HEK293 (cell line): ENCODE results near the gene CDT1.
A peak's percentile ranks its signal among the peaks of the same experiment; 100 is the strongest.

Source experiments
- CTCF ChIA-PET: fragments of 350-600 bp; formaldehyde crosslinking; extraction: SDS; loops from one replicate; lab custom pipeline; 2021; ENCODE audit warnings: antibody characterized with exemption; lab: Yijun Ruan, JAX
- POLR2A ChIA-PET: fragments of 300-600 bp; formaldehyde crosslinking; extraction: SDS; loops from one replicate; lab custom pipeline; 2020; ENCODE audit warnings: antibody characterized with exemption, inconsistent platforms; lab: Yijun Ruan, JAX
- H3K27ac ChIP-seq: fragments of 200-500 bp; sonication (Bioruptor generic); 2 replicates; pipeline ENCODE4 v1.5.1; 2014; ENCODE audit warnings: low read depth, low read length, control low read depth, inconsistent platforms; ENCODE audit errors: extremely low read depth
- H3K36me3 ChIP-seq, 2 experiments: fragments of 200-500 bp in 1 of 2; sonication (Bioruptor generic) in 1 of 2; 1 replicate in 1 of 2; 2 replicates in 1 of 2; pipeline ENCODE4 v1.5.1; 2014 to 2017; ENCODE audit warnings: inconsistent platforms in 2 of 2, low read length in 2 of 2; ENCODE audit not compliant: control insufficient read depth in 2 of 2, insufficient read depth in 1 of 2
- H3K4me1 ChIP-seq: fragments of 200-500 bp; sonication (Bioruptor generic); 2 replicates; pipeline ENCODE4 v1.5.1; 2014; ENCODE audit warnings: mild to moderate bottlenecking, low read length, inconsistent platforms; ENCODE audit not compliant: control insufficient read depth, insufficient read depth
- H3K4me3 ChIP-seq: 2 replicates; pipeline ENCODE4 v1.5.1; 2011; ENCODE audit warnings: low read depth, mild to moderate bottlenecking, control low read depth, low read length, moderate library complexity
- H3K9me3 ChIP-seq: fragments of 200-500 bp; sonication (Bioruptor generic); 2 replicates; pipeline ENCODE4 v1.5.1; 2014; ENCODE audit warnings: low read depth, low read length, inconsistent platforms; ENCODE audit not compliant: control insufficient read depth, insufficient read depth
- GFI1B ChIP-seq: fragments of 450-650 bp; formaldehyde crosslinking; IDR thresholded peaks from 2 replicates; pipeline ENCODE4 v1.5.1; 2016; ENCODE audit warnings: missing biosample characterization, missing genetic modification characterization
- KLF8 ChIP-seq: fragments of 450-650 bp; formaldehyde crosslinking; IDR thresholded peaks from 2 replicates; pipeline ENCODE4 v1.5.1; 2016; ENCODE audit warnings: missing biosample characterization, missing genetic modification characterization
- SCRT1 ChIP-seq: fragments of 450-650 bp; formaldehyde crosslinking; IDR thresholded peaks from 2 replicates; pipeline ENCODE4 v1.5.1; 2016; ENCODE audit warnings: missing biosample characterization, missing genetic modification characterization, borderline replicate concordance
- ZNF112 ChIP-seq: fragments of 450-650 bp; formaldehyde crosslinking; IDR thresholded peaks from 2 replicates; pipeline ENCODE4 v1.5.0; 2017; ENCODE audit warnings: missing biosample characterization, missing genetic modification characterization
- ZNF138 ChIP-seq: fragments of 450-650 bp; formaldehyde crosslinking; IDR thresholded peaks from 2 replicates; pipeline ENCODE4 v1.5.1; 2016; ENCODE audit warnings: missing biosample characterization, missing genetic modification characterization, borderline replicate concordance
- ZNF157 ChIP-seq: fragments of 450-650 bp; formaldehyde crosslinking; IDR thresholded peaks from 2 replicates; pipeline ENCODE4 v1.5.1; 2016; ENCODE audit warnings: missing biosample characterization, missing genetic modification characterization
- ZNF16 ChIP-seq: fragments of 450-650 bp; formaldehyde crosslinking; IDR thresholded peaks from 2 replicates; pipeline ENCODE4 v1.5.1; 2016; ENCODE audit warnings: low read depth, missing biosample characterization, missing genetic modification characterization
- ZNF248 ChIP-seq: fragments of 450-650 bp; formaldehyde crosslinking; IDR thresholded peaks from 2 replicates; pipeline ENCODE4 v1.5.1; 2017; ENCODE audit warnings: missing biosample characterization, missing genetic modification characterization
- ZNF341 ChIP-seq: fragments of 450-650 bp; formaldehyde crosslinking; IDR thresholded peaks from 2 replicates; pipeline ENCODE4; 2016; ENCODE audit warnings: low read depth, missing biosample characterization, missing genetic modification characterization
- ZNF600 ChIP-seq: fragments of 450-650 bp; formaldehyde crosslinking; IDR thresholded peaks from 2 replicates; pipeline ENCODE4 v1.5.1; 2016; ENCODE audit warnings: missing biosample characterization, missing genetic modification characterization
- ZNF626 ChIP-seq: fragments of 450-650 bp; sonication (Bioruptor Pico); formaldehyde crosslinking; IDR thresholded peaks from 2 replicates; pipeline ENCODE4 v1.5.1; 2018; ENCODE audit warnings: missing biosample characterization, missing genetic modification characterization, inconsistent platforms
- TF ChIP-seq, protein P1 (sequence below): fragments of 450-650 bp; IDR thresholded peaks from 2 replicates; pipeline ENCODE4 v1.5.1; 2018; ENCODE audit warnings: missing biosample characterization, mild to moderate bottlenecking, missing genetic modification characterization
- TF ChIP-seq, protein P2 (sequence below): fragments of 450-650 bp; formaldehyde crosslinking; IDR thresholded peaks from 2 replicates; pipeline ENCODE4 v1.5.1; 2017; ENCODE audit warnings: missing biosample characterization, missing genetic modification characterization
- TF ChIP-seq, protein P3 (sequence below): fragments of 450-650 bp; formaldehyde crosslinking; IDR thresholded peaks from 2 replicates; pipeline ENCODE4 v1.5.1; 2016; ENCODE audit warnings: missing biosample characterization, missing genetic modification characterization
- TF ChIP-seq, protein P4 (sequence below): fragments of 450-650 bp; formaldehyde crosslinking; IDR thresholded peaks from 2 replicates; pipeline ENCODE4 v1.5.1; 2017; ENCODE audit warnings: missing biosample characterization, missing genetic modification characterization
- TF ChIP-seq, protein P5 (sequence below): fragments of 450-650 bp; formaldehyde crosslinking; IDR thresholded peaks from 2 replicates; pipeline ENCODE4 v1.5.1; 2016; ENCODE audit warnings: missing biosample characterization, missing genetic modification characterization

Gene CDT1

DNA sequence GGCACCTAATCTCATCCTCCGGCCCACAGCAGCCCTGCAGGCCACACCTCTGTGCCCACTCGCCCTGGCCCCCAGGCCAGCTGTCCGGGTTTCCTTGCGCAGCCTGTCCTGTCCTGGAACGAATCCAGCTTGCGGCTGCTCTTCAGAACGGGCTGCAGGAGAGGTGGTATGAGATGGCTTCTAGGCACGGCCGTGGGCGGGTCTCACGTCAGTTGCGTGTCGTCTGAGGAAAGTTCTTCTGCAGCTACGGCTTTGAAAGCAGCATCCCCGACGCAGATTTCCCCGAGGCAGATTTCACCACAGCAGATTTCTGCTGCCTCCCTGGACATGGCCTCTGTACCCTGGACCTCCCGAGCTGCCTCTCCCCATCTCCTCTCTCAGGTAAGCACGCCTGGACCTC lies 35.0 kb downstream of the CDT1 start:
- TF ChIP-seq ZNF341 (tag by site-specific recombination) (no peak), ZNF248 (tag by site-specific recombination) (no peak), ZNF626 (no peak)
- TF ChIP-seq, protein P1, sequence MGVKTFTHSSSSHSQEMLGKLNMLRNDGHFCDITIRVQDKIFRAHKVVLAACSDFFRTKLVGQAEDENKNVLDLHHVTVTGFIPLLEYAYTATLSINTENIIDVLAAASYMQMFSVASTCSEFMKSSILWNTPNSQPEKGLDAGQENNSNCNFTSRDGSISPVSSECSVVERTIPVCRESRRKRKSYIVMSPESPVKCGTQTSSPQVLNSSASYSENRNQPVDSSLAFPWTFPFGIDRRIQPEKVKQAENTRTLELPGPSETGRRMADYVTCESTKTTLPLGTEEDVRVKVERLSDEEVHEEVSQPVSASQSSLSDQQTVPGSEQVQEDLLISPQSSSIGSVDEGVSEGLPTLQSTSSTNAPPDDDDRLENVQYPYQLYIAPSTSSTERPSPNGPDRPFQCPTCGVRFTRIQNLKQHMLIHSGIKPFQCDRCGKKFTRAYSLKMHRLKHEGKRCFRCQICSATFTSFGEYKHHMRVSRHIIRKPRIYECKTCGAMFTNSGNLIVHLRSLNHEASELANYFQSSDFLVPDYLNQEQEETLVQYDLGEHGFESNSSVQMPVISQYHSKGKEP (tag by site-specific recombination) = no peak
- TF ChIP-seq, all 188 proteins: peak for 0
- Histone ChIP-seq H3K9me3 (no peaks in the 10 kb centered on the region), H3K4me1 (no peaks in the 10 kb centered on the region), H3K4me3 (no peak overlapping the region), H3K36me3 (peaks cover 0 to 16% of the 10 kb centered on the region in 2 experiments; a peak in 1 of 3 replicates), H3K27ac (no peak overlapping the region)
- ChIA-PET POLR2A (no interaction called here), CTCF (no interaction called here)

DNA sequence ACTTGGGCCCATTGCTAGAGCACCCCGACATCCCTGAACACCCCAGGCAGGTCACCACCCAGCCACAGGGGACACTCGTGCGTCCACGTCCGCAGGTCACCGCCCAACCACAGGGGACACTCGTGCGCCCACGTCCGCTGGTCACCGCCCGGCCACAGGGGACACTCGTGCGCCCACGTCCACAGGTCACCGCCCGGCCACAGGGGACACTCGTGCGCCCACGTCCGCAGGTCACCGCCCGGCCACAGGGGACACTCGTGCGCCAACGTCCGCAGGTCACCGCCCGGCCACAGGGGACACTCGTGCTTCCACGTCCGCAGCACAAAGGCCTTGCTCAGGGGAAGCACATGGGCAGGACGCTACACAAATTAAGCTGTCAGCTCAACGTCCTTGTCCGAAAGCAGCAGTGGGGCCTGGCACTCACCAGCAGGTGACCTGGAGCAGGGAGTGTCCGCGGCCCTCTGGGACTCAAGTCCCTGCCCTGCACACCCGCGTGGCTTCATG lies 35.5 kb downstream of the CDT1 start:
- no peaks in the 10 kb centered on the region for H3K4me1 ChIP-seq

DNA sequence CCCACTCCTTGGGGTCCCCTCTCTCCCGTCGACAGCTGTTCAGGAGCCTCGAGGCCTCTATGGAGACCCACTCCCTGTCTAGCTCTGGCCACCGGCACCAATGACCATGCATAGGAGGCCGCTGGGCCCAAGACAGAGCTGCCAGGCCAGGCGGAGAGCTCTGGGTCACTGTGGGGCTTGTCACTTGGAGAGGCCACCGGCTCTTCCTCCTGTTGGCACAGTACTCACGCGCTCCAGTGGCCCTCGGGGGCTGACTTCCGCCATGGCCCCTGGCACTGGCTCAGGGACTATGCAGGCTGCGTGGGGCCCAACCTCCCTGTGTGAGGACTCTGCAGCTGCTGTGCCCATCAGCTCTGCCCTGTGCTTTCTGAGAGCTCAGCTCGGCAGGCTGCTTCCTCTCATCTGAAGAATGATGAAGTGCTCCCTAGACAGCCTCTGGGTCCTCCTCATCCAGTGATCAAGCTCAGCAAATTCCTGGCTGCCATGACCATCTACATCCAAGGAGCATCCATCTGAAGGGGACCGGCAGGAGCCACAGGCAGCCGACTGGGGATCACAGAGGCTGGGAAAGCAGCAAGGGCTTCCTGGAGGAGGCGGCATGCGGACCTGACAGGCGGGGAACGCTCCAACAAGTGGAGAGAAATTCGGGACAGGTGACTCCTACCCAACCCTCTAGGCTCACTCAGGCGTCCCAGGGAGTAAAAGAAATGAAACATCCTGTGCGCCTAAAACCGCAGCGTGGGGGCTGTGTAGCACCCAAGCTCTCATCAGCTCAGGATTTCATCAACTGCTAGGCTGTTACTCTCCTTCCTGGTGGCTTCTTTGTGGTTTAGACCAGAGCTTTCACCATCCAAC lies 36.4 kb downstream of the CDT1 start:
- H3K27ac ChIP-seq = no peak overlapping the region
- CTCF ChIA-PET = no interaction called here
- POLR2A ChIA-PET = no interaction called here
- peaks cover 0 to 15% of the 10 kb centered on the region in 2 experiments; a peak in 1 of 3 replicates for H3K36me3 ChIP-seq
- no peaks in the 10 kb centered on the region for H3K4me1 ChIP-seq
- H3K4me3 ChIP-seq = no peak overlapping the region
- H3K9me3 ChIP-seq = no peaks in the 10 kb centered on the region
- no peak for TF ChIP-seq ZNF138
- no peak for TF ChIP-seq ZNF600 (tag by site-specific recombination)
- TF ChIP-seq, protein P2, sequence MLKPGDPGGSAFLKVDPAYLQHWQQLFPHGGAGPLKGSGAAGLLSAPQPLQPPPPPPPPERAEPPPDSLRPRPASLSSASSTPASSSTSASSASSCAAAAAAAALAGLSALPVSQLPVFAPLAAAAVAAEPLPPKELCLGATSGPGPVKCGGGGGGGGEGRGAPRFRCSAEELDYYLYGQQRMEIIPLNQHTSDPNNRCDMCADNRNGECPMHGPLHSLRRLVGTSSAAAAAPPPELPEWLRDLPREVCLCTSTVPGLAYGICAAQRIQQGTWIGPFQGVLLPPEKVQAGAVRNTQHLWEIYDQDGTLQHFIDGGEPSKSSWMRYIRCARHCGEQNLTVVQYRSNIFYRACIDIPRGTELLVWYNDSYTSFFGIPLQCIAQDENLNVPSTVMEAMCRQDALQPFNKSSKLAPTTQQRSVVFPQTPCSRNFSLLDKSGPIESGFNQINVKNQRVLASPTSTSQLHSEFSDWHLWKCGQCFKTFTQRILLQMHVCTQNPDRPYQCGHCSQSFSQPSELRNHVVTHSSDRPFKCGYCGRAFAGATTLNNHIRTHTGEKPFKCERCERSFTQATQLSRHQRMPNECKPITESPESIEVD (tag by site-specific recombination) = no peak
- TF ChIP-seq SCRT1 (tag by site-specific recombination) = no peak
- no peak for TF ChIP-seq KLF8 (tag by site-specific recombination)
- no peak for TF ChIP-seq ZNF16
- no peak for TF ChIP-seq GFI1B (tag by site-specific recombination)

More for the DNA sequence above, 35.5 kb downstream of the CDT1 start:
- CTCF ChIA-PET = no interaction called here
- H3K4me3 ChIP-seq = no peak overlapping the region
- peaks cover 0 to 16% of the 10 kb centered on the region in 2 experiments; a peak in 1 of 3 replicates for H3K36me3 ChIP-seq
- no peak overlapping the region for H3K27ac ChIP-seq
- no peaks in the 10 kb centered on the region for H3K9me3 ChIP-seq
- no peak for TF ChIP-seq ZNF626
- TF ChIP-seq, protein P3, sequence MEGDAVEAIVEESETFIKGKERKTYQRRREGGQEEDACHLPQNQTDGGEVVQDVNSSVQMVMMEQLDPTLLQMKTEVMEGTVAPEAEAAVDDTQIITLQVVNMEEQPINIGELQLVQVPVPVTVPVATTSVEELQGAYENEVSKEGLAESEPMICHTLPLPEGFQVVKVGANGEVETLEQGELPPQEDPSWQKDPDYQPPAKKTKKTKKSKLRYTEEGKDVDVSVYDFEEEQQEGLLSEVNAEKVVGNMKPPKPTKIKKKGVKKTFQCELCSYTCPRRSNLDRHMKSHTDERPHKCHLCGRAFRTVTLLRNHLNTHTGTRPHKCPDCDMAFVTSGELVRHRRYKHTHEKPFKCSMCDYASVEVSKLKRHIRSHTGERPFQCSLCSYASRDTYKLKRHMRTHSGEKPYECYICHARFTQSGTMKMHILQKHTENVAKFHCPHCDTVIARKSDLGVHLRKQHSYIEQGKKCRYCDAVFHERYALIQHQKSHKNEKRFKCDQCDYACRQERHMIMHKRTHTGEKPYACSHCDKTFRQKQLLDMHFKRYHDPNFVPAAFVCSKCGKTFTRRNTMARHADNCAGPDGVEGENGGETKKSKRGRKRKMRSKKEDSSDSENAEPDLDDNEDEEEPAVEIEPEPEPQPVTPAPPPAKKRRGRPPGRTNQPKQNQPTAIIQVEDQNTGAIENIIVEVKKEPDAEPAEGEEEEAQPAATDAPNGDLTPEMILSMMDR (tag by site-specific recombination) = 0 out of 2 replicates have a peak, but pooled peaks have one; percentile 8
- no peak for TF ChIP-seq ZNF157
- TF ChIP-seq, protein P4, sequence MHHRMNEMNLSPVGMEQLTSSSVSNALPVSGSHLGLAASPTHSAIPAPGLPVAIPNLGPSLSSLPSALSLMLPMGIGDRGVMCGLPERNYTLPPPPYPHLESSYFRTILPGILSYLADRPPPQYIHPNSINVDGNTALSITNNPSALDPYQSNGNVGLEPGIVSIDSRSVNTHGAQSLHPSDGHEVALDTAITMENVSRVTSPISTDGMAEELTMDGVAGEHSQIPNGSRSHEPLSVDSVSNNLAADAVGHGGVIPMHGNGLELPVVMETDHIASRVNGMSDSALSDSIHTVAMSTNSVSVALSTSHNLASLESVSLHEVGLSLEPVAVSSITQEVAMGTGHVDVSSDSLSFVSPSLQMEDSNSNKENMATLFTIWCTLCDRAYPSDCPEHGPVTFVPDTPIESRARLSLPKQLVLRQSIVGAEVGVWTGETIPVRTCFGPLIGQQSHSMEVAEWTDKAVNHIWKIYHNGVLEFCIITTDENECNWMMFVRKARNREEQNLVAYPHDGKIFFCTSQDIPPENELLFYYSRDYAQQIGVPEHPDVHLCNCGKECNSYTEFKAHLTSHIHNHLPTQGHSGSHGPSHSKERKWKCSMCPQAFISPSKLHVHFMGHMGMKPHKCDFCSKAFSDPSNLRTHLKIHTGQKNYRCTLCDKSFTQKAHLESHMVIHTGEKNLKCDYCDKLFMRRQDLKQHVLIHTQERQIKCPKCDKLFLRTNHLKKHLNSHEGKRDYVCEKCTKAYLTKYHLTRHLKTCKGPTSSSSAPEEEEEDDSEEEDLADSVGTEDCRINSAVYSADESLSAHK (tag by site-specific recombination) = no peak
- TF ChIP-seq, protein P5, sequence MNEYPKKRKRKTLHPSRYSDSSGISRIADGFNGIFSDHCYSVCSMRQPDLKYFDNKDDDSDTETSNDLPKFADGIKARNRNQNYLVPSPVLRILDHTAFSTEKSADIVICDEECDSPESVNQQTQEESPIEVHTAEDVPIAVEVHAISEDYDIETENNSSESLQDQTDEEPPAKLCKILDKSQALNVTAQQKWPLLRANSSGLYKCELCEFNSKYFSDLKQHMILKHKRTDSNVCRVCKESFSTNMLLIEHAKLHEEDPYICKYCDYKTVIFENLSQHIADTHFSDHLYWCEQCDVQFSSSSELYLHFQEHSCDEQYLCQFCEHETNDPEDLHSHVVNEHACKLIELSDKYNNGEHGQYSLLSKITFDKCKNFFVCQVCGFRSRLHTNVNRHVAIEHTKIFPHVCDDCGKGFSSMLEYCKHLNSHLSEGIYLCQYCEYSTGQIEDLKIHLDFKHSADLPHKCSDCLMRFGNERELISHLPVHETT (tag by site-specific recombination) = no peak
- no peak for TF ChIP-seq ZNF112 (tag by site-specific recombination)
- POLR2A ChIA-PET = no interaction called here
